Upper lobe of left lung (tissue), 6 donors: Measurements from ENCODE around the gene BCL10. TPM values are rescaled to one million over a fixed set of nuclear protein-coding genes. Genes with fewer than 3 reads are reported as not detected.
"Not testable (repeated sequence)": the region's sequence is repeated elsewhere in the genome, so short reads cannot be mapped to it uniquely, and the experiment has no call there.

Experiments
- ATAC-seq, 2 donors: fragments of 200-7000 bp; cut with Tn5 transposase; one replicate each; pipeline ENCODE4 v1.9.1; 2022; ENCODE audit warnings: mild to moderate bottlenecking in 2 of 2, moderate library complexity in 2 of 2; ENCODE audit not compliant: low FRiP score in 2 of 2
- DNase-seq, 2 donors: peaks; one replicate each; pipeline ENCODE4 v3.0.0-alpha.2; 2019 to 2020
- H3K27ac ChIP-seq, 4 donors: fragments of 200-600 bp; sonication (generic); one replicate each; pipeline ENCODE4 v1.5.1; 2016 to 2019
- H3K27me3 ChIP-seq, 4 donors: fragments of 200-600 bp; sonication (generic); one replicate each; pipeline ENCODE4 v1.5.1; 2017 to 2019
- H3K36me3 ChIP-seq, 4 donors: fragments of 200-600 bp; sonication (generic); one replicate each; pipeline ENCODE4 v1.5.1; 2016 to 2019
- H3K4me1 ChIP-seq, 4 donors: fragments of 200-600 bp; sonication (generic); one replicate each; pipeline ENCODE4 v1.5.1; 2018 to 2019
- H3K4me3 ChIP-seq, 4 donors: fragments of 200-600 bp; sonication (generic); one replicate each; pipeline ENCODE4 v1.5.1; 2017 to 2019; ENCODE audit warnings: mild to moderate bottlenecking in 2 of 4, moderate library complexity in 1 of 4
- H3K9me3 ChIP-seq, 4 donors: fragments of 200-600 bp; sonication (generic); one replicate each; pipeline ENCODE4 v1.5.1; 2018 to 2019
- EP300 ChIP-seq, 4 donors: sonication (generic); formaldehyde crosslinking; IDR thresholded peaks; one replicate each; pipeline ENCODE4 v1.5.1; 2017; ENCODE audit warnings: antibody characterized with exemption in 4 of 4, control low read depth in 2 of 4
- POLR2A ChIP-seq, 4 donors: fragments of 450-650 bp; IDR thresholded peaks; one replicate each; pipeline ENCODE4 v1.5.1; 2016 to 2017; ENCODE audit warnings: antibody characterized with exemption in 4 of 4, mild to moderate bottlenecking in 2 of 4
- POLR2AphosphoS5 ChIP-seq, 2 donors: sonication (generic); formaldehyde crosslinking; IDR thresholded peaks; one replicate each; pipeline ENCODE4 v1.5.1; 2017; ENCODE audit warnings: antibody characterized with exemption in 2 of 2
- WGBS, 2 donors: methylation state at CpG; one replicate each; pipeline ENCODE4 v1.1.5; 2017 to 2018; 5-methylcytosine and 5-hydroxymethylcytosine counted together
- total RNA-seq, 6 donors: library from RNA; depleted of rRNA in 4 of 6; stranded (reverse); fragments of >200 nt in 4 of 6; gene quantifications; one replicate each; pipeline versions ENCODE4 v1.1.0 to v1.2.1, GENCODE V29; 2016 to 2021
- TF ChIP-seq, protein P1 (sequence below), 6 experiments: fragments of 450-650 bp in 4 of 6; fragments of 200-600 bp in 2 of 6; sonication (generic) in 2 of 6; IDR thresholded peaks; one replicate each; pipeline ENCODE4 v1.5.1; 2016 to 2019; ENCODE audit warnings: antibody characterized with exemption in 6 of 6
- donor health status: DM: no; HTN: no; CAD: no; lungs with moderate emphysema.
- donor health status: DM: no; HTN: yes; CAD: no; lungs with severe emphysema.

BCL10 gene
- total RNA-seq, 6 donors from 2014 or later = 14.5 to 31.0 (median 20.4) TPM

DNA sequence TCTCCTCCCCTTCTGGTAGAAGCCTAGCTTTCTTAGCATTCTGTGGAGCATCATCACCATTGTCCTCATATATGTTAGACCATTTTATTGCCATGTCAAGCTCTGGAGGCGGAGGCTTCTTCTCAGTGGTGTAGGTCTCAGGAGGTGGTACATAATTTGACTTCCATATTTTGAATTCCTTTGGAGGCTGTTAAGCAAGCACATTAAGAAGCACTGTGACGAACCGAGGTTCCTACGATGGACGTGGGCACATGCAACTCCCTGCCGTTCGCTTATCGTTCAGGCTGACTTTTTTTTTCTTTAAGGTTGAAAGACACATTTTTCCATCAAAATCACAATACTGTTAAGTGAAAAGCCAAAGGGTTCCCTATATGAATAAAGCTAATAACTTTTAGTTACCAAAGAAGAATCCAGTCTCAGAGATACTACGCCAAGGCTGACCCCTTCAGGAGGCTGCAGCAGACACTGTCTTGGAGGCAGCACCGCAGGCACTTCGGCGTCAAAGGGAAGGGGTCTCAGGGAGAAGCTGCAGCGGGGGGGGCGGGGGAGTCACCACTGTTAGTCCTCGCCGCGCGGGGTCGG is 17.8 kb downstream of the BCL10 start:
- H3K4me1 ChIP-seq = peaks cover 20 to 46% (median 29%) of the 10 kb centered on the region in 4 donors
- ATAC-seq = peak in 1 of 2 donors; percentile 19
- peak overlapping the region in 3 of 4 donors; percentile 87 to 94 (median 92) for H3K27ac ChIP-seq
- TF ChIP-seq, protein P1, sequence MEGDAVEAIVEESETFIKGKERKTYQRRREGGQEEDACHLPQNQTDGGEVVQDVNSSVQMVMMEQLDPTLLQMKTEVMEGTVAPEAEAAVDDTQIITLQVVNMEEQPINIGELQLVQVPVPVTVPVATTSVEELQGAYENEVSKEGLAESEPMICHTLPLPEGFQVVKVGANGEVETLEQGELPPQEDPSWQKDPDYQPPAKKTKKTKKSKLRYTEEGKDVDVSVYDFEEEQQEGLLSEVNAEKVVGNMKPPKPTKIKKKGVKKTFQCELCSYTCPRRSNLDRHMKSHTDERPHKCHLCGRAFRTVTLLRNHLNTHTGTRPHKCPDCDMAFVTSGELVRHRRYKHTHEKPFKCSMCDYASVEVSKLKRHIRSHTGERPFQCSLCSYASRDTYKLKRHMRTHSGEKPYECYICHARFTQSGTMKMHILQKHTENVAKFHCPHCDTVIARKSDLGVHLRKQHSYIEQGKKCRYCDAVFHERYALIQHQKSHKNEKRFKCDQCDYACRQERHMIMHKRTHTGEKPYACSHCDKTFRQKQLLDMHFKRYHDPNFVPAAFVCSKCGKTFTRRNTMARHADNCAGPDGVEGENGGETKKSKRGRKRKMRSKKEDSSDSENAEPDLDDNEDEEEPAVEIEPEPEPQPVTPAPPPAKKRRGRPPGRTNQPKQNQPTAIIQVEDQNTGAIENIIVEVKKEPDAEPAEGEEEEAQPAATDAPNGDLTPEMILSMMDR (IDR thresholded peaks at IDR 0.05) = no peak
- TF ChIP-seq EP300 (IDR thresholded peaks at IDR 0.05) (no peak), POLR2A (IDR thresholded peaks at IDR 0.05) (no peak), POLR2AphosphoS5 (IDR thresholded peaks at IDR 0.05) (no peak)
- no peaks in the 10 kb centered on the region for H3K27me3 ChIP-seq
- H3K9me3 ChIP-seq = no peaks in the 10 kb centered on the region
- peaks cover 0 to 24% (median 5%) of the 10 kb centered on the region in 4 donors for H3K36me3 ChIP-seq
- WGBS, 2 donors = 10 to 12% methylated on average over 11 to 18 of the region's 19 CpGs
- peak overlapping the region; percentile 90 to 99 (median 92) for H3K4me3 ChIP-seq
- no peak for DNase-seq

DNA sequence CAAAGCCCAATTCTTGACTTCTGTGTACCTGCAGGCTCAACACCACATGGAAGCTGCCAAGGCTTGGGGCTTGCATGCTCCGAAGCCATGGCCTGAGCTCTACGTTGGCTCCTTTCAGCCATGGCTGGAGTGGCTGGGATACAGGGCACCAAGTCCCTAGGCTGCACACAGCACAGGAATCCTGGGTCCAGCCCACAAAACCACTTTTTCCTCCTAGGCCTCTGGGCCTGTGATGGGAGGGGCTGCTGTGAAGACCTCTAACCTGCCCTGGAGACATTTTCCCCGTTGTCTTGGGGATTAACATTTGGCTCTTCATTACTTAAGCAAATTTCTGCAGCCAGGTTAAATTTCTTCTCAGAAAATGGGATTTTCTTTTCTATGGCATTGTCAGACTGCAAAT is 27.4 kb downstream of the BCL10 start:
- 83 to 100% methylated on average over 3 of the region's 3 CpGs for WGBS, 2 donors
- Histone ChIP-seq H3K4me1 (peaks cover 0 to 16% (median 10%) of the 10 kb centered on the region in 4 donors), H3K36me3 (peaks cover 0 to 27% (median 0%) of the 10 kb centered on the region in 4 donors)
- ATAC-seq, H3K27me3 ChIP-seq, DNase-seq, H3K27ac ChIP-seq, H3K9me3 ChIP-seq, H3K4me3 ChIP-seq: not testable (repeated sequence)

DNA sequence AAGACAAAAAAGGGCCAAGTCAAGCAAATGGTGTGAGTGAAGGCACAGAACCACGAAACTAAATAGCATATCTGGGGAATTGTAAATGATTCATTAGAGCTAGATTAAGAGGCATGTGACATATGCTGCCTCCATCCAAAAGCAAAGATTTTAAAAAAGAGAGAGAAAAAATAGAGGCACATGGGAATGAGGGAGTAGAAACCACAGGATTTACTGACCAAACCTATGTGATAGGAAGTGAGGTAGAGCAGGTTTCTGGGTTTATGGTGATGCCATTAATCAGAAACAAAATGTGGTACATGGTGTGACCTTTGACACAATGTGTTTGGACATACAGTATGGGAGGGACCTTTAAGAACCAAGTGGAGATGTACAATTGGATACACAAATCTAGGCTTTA is 30.5 kb downstream of the BCL10 start:
- Histone ChIP-seq H3K4me3 (no peak overlapping the region), H3K27me3 (no peaks in the 10 kb centered on the region), H3K9me3 (no peaks in the 10 kb centered on the region), H3K4me1 (peaks cover 0 to 10% (median 7%) of the 10 kb centered on the region in 4 donors), H3K36me3 (no peaks in the 10 kb centered on the region), H3K27ac (no peak overlapping the region)
- 84 to 93% methylated on average over 1 of the region's 1 CpG for WGBS, 2 donors
- no peak for ATAC-seq
- TF ChIP-seq EP300 (IDR thresholded peaks at IDR 0.05) = no peak
- TF ChIP-seq, protein P1 (IDR thresholded peaks at IDR 0.05) = no peak
- TF ChIP-seq POLR2AphosphoS5 (IDR thresholded peaks at IDR 0.05) = no peak
- TF ChIP-seq POLR2A (IDR thresholded peaks at IDR 0.05) = no peak
- no peak for DNase-seq

DNA sequence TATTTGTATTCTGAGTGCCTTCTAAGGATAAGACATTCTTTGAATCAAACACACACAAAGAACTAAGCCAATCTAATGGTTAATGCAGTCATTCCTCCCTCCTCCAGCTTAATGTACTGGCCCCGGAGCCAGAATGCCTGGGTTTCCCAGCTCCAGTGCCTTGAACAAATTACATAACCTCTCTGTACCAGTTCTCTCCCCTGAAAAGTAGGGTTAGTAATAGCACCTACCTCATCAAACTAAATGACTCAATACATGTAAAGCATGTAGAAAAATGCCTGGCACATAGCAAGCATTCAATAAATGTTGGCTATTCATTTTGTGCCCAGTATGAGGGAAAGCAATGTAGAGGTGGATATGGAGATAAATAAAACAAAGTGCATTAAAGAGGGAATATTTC is 31.0 kb downstream of the BCL10 start:
- H3K27me3 ChIP-seq = no peaks in the 10 kb centered on the region
- H3K9me3 ChIP-seq = no peaks in the 10 kb centered on the region
- no peaks in the 10 kb centered on the region for H3K36me3 ChIP-seq
- TF ChIP-seq EP300 (IDR thresholded peaks at IDR 0.05) = no peak
- TF ChIP-seq, protein P1 (IDR thresholded peaks at IDR 0.05) = no peak
- no peak overlapping the region for H3K4me3 ChIP-seq
- no peak overlapping the region for H3K27ac ChIP-seq
- no peak for DNase-seq
- WGBS, 2 donors = 69 to 85% methylated on average over 1 of the region's 1 CpG
- H3K4me1 ChIP-seq = peaks cover 0 to 14% (median 10%) of the 10 kb centered on the region in 4 donors
- no peak for ATAC-seq

DNA sequence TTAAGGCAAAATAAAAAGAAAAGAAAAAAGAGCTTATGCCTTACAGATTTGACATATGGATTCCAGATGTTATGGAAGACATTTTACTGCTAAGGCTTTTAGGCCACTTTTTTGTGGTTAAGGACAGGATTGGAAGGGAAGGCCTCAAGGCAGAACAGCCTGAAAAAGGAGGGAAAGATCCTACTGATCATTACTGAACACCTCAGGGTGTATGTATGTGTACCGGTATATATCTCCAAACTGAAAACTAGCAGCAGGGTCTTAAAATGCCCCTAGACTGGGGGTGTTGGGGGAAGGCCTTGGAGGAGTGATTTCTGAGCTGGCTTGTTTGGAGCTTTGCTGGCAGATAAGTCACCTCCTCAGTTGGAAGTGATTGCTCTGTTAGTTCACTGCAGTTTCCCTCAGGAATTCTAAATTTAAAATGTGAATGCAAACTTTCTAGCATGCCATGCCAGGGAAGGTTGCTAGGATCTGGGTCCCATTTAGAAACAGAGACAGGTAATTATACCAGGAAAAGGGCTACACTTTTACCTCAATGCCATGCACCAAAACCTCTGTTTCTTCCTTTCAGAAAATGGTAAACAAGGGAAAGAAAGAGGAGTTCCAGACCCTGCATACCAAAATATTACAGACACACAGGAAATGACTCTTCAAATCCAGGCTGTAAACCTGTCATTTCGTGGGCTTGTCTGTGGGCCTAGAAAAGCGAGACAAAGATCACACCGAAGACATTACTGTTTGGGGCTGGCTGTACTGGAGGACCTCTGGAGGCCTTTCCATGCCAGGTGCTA is 32.0 kb downstream of the BCL10 start:
- no peak overlapping the region for H3K27ac ChIP-seq
- ATAC-seq (no peak), DNase-seq (no peak)

More for the DNA sequence above, 32.0 kb downstream of the BCL10 start:
- TF ChIP-seq POLR2A (IDR thresholded peaks at IDR 0.05) (no peak), EP300 (IDR thresholded peaks at IDR 0.05) (no peak), POLR2AphosphoS5 (IDR thresholded peaks at IDR 0.05) (no peak)
- TF ChIP-seq, protein P1 (IDR thresholded peaks at IDR 0.05) = no peak
- WGBS, 2 donors = 53 to 54% methylated on average over 4 of the region's 4 CpGs
- Histone ChIP-seq H3K4me1 (peaks cover 0 to 20% (median 16%) of the 10 kb centered on the region in 4 donors), H3K27me3 (no peaks in the 10 kb centered on the region), H3K36me3 (no peaks in the 10 kb centered on the region), H3K4me3 (no peak overlapping the region), H3K9me3 (no peaks in the 10 kb centered on the region)
